CD4-positive, alpha-beta T cell treated with Interleukin-2 at 100 ng/mL for 4 hours (primary cell): ENCODE data around the gene TP73.

Source experiments
- DNase-seq: peaks from one replicate; pipeline ENCODE4 v3.0.0-alpha.2; 2020; ENCODE audit warnings: low spot score

Gene TP73

DNA sequence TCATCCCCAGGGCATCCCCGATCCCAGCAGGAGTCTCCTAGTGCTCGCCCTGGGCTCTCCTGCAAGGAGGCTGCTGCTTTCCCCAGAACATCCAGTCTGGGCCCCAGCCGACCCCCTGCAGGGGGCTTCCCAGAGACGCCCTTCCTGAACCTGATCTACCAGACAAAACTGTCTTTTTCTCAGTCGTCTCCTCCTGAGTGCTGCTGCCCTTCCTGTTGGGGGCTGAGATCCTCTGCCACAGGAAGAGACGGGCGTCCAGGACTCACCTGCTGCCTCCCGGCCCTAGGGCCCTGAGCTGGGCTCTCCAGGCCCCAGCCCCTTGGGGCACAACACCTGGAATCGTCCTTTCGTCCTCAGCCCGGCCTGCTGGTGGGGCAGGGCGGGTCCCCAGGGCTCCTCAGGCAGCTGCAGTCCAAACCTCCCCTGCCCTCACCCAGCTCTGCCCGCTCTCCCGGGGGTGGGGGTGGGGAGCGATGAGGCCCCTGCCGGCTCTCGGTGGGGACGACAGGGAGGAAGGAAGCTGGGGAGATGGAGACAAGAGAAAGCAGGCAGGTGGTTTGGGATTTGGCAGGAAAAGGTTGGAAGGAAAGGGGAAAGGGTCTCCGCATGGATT is 36.9 kb downstream of the TP73 start:
- DNase-seq, result no peak

DNA sequence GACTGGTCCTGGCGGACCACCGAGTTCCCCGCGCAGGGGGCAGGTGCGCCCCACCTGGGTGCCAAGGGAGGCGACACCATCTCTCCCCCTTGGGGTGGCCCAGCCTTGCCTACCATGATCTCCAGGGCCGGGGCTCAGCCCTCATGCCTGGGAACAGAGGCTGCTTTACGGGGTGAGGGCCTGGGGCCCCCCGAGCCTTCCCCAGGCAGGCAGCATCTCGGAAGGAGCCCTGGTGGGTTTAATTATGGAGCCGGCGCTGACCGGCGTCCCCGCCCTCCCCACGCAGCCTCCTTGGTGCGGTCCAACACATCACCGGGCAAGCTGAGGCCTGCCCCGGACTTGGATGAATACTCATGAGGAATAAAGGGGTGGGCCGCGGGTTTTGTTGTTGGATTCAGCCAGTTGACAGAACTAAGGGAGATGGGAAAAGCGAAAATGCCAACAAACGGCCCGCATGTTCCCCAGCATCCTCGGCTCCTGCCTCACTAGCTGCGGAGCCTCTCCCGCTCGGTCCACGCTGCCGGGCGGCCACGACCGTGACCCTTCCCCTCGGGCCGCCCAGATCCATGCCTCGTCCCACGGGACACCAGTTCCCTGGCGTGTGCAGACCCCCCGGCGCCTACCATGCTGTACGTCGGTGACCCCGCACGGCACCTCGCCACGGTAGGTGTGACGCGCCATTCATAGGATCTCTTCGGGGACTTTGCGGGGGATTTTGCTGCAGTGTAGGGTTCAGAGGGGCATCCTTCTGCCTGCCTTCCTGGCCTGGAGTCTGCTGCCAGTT is 38.2 kb downstream of the TP73 start:
- no peak for DNase-seq

DNA sequence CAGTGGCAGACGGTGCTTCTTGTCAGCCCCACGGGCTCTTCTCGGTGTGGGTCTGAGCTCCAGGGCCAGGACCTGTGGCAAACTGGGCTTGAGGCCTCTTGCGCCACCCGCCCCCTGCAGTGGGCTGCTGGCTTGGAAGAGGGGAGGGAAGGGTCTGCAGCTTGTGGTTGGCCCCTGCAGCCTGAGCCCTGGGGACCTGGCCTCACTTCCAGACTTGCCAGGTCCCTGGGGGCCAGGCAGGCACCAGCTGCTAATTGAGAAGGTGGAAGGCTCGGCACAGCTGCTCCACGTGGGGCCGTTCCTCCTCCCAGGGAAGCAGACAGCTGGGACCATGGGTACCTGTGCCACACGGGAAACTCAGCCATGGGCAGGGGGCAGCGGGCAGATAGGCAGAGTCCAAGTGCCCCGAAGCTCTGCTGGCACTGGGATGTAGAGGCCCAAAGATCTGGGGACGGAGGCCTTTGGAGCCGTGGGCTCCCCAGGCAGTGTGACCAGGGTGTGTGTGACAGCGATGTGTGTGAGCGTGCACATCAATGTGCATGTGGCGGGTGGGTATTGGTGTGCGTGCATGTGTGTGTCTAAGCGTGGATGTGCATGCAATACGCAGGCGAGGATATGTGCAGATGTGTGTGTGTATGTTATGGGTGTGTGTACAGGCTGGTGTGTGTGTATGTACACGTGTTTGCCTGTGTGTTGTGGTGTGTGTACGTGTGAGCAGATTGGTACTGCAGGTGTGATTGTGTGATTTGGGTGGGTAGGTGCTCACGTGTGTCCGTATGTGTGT is 39.3 kb downstream of the TP73 start:
- no peak for DNase-seq

DNA sequence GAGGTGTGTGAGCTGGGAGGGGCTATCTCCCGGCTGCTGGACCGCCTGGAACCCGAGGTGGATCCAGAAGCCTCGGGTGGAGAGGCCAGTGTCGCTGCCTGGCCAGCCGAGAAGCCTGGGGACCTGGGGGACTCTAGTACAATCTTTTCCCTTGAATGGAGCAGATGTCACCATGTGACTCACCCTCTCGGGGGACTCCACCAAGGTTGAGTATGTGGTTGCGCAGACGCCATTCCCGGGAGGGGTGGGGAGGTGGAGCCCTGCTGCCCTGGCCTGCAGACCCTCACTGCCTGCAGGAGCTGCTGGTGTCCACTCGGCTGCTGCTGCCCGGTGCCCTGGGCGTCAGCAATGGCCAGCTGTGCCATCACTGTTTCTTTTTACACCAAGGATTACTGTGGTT is 40.3 kb downstream of the TP73 start:
- DNase-seq, result no peak

DNA sequence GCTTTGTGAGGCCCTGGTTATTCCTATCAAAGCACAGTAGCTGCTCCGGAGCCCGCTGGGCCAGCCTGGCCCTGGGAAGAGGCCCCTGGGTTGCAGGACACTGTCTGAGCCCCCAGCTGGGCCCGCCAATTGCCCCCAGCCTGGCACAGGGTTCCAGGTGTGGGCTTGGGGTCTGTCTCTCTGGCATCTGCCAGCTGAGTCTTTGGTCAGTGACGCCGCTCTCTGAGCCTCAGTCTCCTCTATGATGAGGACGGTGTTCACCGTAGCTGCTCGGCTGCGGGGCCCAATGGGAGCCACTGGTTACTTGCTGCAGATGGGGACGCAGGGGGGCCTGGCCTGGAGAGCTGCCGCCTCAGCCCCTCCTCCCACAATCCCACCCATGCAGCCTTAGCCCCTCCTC is 41.0 kb downstream of the TP73 start:
- no peak for DNase-seq

DNA sequence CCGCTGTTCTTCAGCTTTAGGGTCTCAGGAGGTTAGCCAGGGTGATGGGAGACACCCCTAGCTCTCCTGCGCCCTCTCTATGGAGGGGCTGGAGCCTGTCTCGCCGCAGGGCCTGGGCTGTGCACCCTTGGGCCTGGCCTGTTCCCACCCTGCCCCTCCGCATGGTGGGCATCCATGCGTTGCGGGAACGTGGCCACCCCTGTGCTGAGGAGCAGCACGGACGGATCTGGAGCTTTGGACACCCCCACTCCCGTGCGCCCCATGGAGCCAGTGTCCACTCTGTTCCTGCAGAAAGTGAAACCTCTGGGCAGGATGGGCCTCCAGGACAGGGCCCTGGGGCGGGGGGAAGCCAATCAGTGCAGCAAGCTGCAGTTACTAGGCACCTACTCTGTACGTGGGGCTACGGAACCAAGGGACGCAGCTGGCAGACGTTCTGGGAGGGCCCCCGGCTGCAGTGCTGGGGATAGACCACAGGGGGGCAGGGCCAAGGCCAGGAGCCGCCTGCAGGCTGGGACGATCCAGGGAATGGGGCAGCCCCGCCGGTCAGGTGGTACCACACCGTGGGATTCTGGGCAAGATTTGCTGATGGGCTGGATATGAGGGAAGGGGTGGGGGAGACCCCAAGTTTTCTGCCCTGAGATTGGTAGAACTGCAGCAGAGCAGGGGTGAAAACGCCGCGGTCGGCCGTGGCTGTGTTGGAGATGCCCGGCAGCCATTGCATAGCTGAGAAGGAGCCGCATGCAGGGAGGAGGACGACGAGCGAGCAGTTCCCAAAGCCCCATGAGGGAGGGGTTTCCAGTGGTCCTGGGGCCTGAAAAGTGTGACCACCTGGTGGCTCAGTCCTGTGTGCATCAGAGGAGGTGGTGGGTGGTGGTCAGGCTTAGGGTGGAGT is 43.3 kb downstream of the TP73 start:
- DNase-seq, result peak; percentile 7

DNA sequence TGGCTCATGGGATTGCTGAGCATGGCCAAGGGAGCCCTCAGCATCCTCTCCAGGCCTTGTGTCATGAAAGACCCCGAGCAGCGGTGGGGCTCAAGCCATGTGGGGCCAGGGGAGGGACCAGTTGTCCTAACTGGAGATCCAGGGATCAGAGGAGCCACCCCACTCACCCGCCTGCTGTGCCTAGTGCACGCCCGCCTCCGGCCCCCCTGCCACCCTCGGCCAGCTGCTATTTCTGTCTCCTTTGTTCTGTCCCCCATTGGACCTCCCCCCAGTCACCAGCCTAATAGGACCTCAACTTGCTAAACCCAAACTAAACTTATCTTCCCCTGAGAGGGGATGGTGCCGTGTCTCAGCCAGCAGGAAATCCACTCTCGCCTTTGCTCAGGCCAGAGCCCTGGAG is 44.4 kb downstream of the TP73 start:
- DNase-seq, result no peak

DNA sequence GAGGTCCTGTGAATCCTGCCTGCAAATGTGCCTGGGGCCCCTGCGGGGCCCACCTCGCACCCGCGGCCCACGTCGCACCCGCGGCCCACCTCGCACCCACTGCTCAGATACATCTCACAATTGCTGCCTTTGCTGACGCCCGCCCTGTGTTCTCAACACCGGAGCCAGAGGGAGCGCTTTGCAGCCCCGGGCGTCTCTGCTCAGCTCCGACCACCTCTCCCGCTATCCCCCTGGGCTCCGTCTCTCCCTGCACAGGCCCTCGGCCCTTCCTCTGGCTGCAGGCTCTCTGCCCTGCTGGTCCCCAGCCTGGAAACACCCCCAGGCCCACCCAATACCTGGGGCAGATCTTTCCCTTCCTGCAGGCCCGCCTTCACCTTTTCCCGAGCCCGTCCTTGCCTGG is 44.8 kb downstream of the TP73 start:
- DNase-seq, result no peak

DNA sequence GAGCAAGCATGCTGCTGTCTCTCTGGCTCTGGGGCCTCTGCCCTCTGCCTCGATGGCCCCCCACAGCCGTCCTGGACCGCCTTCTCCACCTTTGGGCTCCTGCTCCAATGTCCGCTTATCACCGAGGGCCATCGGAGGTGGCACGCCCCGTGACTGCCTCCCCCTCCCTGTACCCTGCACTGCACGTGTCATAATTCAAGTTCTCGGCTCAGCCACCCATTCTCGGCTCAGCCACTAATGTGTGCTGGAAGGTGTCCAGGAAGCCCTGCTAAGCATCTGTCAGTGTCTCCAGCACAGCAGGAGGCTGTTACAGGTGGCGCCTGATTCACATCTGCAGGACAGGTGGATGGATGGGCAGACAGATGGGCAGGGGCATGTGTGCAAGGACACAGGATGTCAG is 45.5 kb downstream of the TP73 start:
- no peak for DNase-seq

DNA sequence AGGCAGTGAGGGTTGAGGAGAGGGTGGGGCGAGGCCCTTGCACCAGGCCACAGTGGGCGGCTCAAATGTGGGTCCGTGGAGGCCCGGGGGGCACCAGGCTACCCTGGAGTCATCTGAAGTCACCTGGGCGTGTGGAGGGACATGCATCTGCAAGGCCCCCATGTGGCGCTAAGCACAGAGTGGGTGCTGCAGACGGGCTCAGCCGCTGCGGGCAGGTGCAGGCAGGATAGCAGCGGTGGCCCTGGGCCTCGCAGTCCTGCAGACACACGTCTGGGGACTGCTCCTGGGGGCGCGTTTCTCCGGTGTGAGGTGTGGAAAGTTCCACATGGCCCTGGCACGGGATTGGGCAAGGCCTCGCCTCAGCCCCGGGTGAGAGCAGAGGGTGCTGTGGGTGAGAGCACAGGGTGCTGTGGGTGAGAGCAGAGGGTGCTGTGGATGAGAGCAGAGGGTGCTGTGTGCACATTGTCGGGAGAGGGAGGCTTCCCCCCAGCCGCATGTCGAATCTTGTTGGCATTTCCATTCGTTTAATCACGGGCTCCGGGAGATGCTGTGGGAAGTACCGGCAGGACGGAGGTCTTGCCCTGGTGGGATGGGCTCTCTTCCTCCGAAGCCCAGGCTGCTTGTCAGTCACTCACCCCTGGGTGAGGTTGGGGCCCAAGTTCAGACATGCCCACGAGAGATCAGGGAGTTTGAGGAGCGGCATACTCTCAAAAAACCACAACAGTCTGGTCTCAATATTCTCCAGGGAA is 46.5 kb downstream of the TP73 start:
- DNase-seq, result no peak

DNA sequence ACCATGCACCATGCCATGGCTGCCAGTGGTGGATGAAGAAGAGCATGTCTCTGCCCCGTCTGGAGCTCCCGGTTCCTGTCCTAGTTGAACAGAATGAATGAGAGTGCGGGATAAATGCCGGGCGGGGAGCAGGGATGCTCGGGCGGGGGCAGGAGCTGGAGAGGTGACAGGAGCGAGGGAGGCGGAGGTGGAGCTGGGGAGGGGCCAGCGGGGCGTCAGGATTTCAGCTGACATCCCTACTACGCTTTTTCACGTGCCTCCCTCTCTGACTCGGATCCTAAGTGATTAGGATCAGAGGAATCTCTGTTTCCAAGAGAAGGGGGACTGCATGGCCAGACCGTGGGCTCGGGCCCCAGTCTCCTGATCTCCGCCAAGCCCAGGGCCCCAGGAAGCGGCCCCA is 47.3 kb downstream of the TP73 start:
- no peak for DNase-seq

DNA sequence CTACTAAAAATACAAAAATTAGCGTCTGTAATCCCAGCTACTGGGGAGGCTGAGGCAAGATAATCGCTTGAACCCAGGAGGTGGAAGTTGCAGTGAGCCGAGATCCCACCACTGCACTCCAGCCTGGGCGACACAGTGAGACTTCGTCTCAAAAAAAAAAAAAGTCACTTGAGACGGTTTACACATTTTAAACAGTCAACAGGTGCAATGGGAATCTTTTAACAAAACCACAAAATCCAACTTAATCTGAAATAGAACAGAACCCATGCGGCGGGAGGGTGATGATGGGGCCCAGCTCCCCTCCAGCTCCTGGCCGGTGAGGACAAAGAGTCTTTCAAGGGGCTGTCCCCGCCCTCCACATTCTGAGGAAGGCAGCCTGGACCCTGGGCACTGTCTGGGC is 48.3 kb downstream of the TP73 start:
- no peak for DNase-seq

DNA sequence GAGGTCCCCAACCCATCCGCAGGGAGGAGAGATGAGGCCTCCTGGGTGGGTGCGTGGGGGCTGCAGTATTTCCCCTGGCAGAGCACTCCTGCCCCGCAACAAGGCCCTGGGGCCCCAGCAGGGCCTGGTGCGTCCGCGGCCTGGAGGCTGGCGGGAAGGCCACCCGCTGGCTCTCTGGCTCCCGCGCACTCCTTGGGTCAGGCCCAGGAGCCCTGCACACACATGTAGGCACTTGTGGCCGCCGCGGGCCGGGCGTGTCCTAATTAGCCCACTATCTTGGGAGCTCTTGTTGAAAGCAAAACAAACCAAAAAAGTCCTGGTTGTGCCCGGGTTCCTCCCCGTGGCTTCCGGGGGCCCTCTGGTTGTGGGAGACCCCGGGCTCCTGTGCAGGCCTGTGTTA is 50.2 kb downstream of the TP73 start:
- DNase-seq, result no peak

DNA sequence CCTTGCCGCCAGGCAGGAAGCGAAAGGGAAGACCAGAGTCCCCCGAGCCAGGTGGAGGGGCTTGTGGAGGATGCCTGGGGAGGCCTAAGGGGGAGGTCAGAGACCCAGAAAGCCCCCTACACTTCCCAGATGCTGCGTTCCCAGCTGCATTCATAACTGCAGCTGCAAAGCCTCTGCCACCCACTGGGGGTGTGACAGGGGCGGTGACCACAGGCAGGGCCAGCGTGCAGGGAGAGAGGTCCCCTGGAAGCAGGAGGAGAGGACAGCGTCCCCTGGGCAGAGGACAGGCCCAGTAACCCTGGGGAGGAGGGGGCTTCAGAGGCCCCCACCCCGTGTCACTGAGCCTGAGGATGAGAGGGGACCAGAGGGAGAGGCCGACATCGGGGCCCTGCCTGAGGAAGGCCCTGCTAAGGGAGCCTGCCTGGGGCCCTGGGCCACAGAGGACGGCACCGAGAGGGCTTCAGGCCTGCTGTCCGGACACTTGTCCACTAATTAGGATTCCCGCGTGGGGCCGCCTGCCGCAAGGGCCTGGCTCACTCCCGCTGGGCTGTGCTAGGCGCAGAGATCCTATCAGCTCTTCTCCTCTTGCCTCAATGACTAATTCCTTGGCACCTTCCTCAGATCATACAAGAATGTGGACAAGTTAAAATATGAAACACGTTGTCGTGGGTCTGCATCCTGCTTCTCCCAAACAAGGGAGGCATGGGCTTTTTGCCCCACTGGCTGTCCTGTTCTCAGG is 50.8 kb downstream of the TP73 start:
- DNase-seq, result no peak

DNA sequence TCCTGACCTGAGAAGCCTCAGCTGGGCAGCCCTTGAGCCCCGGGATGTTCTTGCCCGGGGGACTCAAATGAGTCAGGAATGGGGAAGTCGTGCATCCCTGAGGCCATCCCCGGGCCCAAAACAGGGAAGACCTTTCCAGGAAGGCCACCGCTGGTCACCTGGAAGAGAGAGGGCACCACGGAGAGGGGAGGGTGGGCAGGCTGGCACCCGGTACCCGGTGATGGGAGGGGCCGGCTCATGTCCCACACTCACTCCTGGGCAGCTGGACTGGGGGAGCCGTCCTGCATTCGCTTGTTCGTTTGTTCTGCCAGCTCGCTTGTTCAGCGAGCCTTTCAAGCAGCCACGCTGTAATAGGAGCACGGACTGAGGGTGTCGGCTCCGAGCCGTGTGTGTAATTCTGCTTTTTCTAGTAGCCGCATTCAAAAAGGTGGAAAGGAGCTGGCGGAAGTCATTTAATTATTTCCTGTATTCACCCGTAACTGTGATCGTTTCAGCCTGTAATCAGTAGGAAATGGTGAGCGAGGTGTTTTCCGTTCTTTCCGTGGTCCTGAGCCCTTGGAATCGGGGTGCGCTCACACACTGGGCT is 51.6 kb downstream of the TP73 start:
- no peak for DNase-seq

DNA sequence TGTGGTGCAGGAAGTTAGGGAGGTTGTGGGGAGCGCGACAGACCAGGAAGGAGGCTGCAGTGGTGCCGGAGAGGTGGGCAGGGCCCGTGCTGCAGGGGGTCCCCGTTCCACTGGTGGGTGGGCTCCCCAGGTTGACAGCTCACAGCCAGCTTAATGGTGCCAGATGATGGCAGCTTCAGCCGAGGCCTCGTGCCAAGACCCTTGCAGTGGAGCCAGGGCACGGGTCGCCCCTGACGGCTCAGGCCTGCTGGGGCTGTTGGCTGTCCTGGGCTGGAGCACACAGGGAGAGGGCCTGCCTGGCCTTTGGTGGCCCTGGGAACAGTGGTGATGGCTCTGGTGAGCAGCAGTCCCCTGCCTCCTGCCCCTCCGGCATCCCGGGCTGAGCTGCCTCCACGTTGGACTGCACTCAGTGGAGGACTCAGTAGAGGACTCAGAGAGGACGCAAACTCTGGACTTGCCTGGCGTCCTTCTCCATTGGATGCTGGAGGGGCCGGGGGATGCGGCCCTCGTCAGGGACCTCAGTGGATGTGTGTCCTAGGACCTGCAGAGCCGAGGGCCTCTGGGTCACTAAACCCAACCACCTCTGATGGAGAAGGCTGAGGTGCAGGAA is 53.1 kb downstream of the TP73 start:
- no peak for DNase-seq

DNA sequence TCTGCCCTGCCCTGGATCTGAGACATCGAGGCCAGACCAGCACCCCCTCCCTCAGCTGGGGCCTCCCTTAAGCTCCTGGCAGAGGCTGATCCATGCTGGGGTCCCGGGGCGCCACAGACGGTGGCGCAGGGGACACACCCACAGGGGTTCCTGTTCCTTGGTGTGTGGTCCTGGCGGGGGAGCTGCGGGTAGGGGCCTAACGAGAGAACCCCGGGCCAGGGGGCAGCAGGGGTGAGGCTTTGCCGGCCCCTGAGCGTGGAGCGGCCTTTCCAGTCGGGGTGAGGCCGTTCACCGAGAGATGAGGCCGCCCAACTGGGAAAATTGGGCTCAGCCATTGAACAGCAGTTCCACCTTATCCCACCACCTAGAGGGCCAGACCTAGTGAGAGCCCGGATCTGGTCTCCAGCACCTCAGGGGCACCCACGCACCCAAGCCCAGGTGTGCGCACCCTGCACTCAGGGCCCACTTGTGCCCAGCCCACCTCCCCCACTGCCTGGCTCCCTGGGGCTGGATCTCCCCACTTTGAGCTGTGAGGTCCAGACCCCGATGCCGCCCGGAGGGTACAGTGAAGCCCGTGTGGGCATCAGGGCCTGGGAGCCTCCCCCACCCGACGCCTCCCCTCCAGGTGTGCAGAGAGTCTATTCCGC is 54.5 kb downstream of the TP73 start:
- no peak for DNase-seq

DNA sequence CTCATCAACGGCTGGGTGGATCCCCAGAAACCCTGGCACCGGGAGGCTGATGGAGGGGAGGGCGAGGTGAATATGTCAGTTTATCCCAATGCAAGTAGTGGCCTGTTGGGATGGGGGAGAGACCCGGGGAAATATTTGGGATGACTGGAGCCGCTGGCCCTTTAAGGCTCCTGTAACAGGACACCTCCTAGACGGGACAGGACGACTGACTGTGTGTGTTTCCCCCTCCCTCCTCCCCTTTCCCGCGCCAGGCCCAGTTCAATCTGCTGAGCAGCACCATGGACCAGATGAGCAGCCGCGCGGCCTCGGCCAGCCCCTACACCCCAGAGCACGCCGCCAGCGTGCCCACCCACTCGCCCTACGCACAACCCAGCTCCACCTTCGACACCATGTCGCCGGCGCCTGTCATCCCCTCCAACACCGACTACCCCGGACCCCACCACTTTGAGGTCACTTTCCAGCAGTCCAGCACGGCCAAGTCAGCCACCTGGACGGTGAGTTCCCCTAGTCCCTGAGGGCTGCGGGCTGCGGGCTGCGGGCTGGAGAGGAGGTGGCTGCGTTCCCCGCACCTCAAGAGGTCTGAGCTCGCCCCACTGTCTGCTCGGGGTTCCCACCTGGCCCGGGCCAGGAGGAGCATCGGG is 55.1 kb downstream of the TP73 start:
- DNase-seq, result no peak

DNA sequence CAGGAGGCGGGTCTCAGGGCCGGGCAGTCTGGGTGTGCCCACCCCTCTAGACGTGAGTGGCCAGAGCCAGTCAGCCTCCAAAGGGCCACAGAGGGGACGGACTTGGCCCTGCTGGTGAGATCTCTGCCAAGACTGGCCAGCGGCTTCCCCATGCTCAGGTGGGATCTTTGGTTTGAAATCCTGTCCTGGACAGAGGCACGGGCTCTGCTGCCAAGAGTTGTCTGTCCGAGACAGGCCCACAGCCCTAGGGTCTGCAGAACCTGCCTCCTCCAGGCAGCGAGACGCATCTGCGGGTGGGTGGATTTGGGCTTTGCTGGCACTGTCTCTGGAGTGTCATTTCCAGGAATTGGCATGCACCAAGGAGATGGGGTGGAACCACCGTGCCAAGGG is 55.6 kb downstream of the TP73 start:
- no peak for DNase-seq
